K562 (cell line): Measurements from ENCODE around the gene SERPINE1. TPM values are rescaled to one million over a fixed set of nuclear protein-coding genes. Genes with fewer than 3 reads are reported as not detected.

Experiments
- CCNT2 ChIP-seq: IDR thresholded peaks from 2 replicates; pipeline ENCODE4 v1.6.1; 2011; ENCODE audit warnings: borderline replicate concordance, low read depth, mild to moderate bottlenecking, moderate library complexity, mixed read lengths, low read length; ENCODE audit not compliant: insufficient read length; ENCODE audit errors: extremely low read depth
- CREB1 ChIP-seq, 2 experiments: sonication (generic) in 1 of 2; formaldehyde crosslinking in 1 of 2; IDR thresholded peaks; 2 replicates each; pipeline versions ENCODE4 v1.6.1 to v1.8.0; 2012 to 2022; ENCODE audit warnings: inconsistent platforms in 1 of 2, mild to moderate bottlenecking in 1 of 2, missing genetic modification reagents in 1 of 2, moderate library complexity in 1 of 2
- CREBBP ChIP-seq: IDR thresholded peaks from one replicate; pipeline ENCODE4 v1.6.1; 2012; ENCODE audit warnings: low read depth, mild to moderate bottlenecking, control low read depth, inconsistent platforms, low read length
- L3MBTL2 ChIP-seq: fragments of 450-650 bp; IDR thresholded peaks from 2 replicates; pipeline ENCODE4 v1.6.1; 2016; ENCODE audit warnings: mild to moderate bottlenecking, moderate library complexity
- MTF1 ChIP-seq: fragments of 250-450 bp; sonication (Bioruptor Pico); IDR thresholded peaks from 2 replicates; pipeline ENCODE4 v1.9.0; 2021; ENCODE audit warnings: moderate library complexity, mild to moderate bottlenecking, inconsistent platforms, borderline replicate concordance
- MYC ChIP-seq, 2 experiments: fragments of 250-450 bp in 1 of 2; sonication (Bioruptor Pico) in 1 of 2; IDR thresholded peaks; 2 replicates each; pipeline versions ENCODE4 v1.5.1 to v1.6.1; 2012 to 2021; ENCODE audit warnings: low read depth in 2 of 2, borderline replicate concordance in 1 of 2, improper control_type of control experiment in 1 of 2, low read length in 1 of 2, mild to moderate bottlenecking in 1 of 2, moderate library complexity in 1 of 2
- NELFE ChIP-seq: IDR thresholded peaks from 2 replicates; pipeline ENCODE4 v1.6.1; 2011; ENCODE audit warnings: mild to moderate bottlenecking; ENCODE audit not compliant: insufficient read depth, insufficient read length
- RBBP5 ChIP-seq: fragments of 200-600 bp; sonication (generic); IDR thresholded peaks from 2 replicates; pipeline ENCODE4 v1.6.1; 2012; ENCODE audit warnings: borderline replicate concordance, mild to moderate bottlenecking, low read length, control low read depth, inconsistent platforms; ENCODE audit not compliant: insufficient read depth, poor library complexity, severe bottlenecking
- RBFOX2 ChIP-seq: fragments of 200-400 bp; formaldehyde crosslinking; IDR thresholded peaks from 2 replicates; pipeline ENCODE4 v1.6.1; 2017; ENCODE audit warnings: low read depth, mild to moderate bottlenecking, low read length, moderate library complexity
- SUPT5H ChIP-seq: fragments of 450-650 bp; IDR thresholded peaks from 2 replicates; pipeline ENCODE4 v1.6.1; 2016
- ZC3H8 ChIP-seq: fragments of 450-650 bp; IDR thresholded peaks from 2 replicates; pipeline ENCODE4 v1.6.1; 2017
- ZNF239 ChIP-seq: fragments of 250-450 bp; sonication (Bioruptor Pico); IDR thresholded peaks from 2 replicates; pipeline ENCODE4 v1.4.0; 2020; ENCODE audit warnings: mild to moderate bottlenecking
- ZNF695 ChIP-seq: fragments of 450-650 bp; formaldehyde crosslinking; IDR thresholded peaks from 2 replicates; pipeline ENCODE4 v1.4.0; 2020; ENCODE audit warnings: mild to moderate bottlenecking, moderate library complexity
- ZNF77 ChIP-seq: fragments of 250-450 bp; sonication (Bioruptor Pico); IDR thresholded peaks from 2 replicates; pipeline ENCODE4 v1.5.0; 2020
- polyA plus RNA-seq, 8 experiments: library from polyadenylated mRNA; depleted of rRNA in 4 of 8; stranded (reverse) in 5 of 8; unstranded in 3 of 8; fragments of >200 nt; fragmentation: Nextera tagmentation in 2 of 8; fragmentation: Illumina TruSeq in 1 of 8; extraction: Ambion mirVana in 2 of 8; extraction: Trizol in 1 of 8; gene quantifications; 2 replicates each; pipeline versions ENCODE4 v1.2.1 to v1.2.3, GENCODE V29; 2011 to 2014; ENCODE audit warnings: inconsistent platforms in 1 of 8, missing spikeins in 1 of 8
- total RNA-seq, 7 experiments: library from RNA; depleted of rRNA in 6 of 7; stranded (reverse); fragments of >200 nt in 6 of 7; fragmentation: Illumina TruSeq in 2 of 7; extraction: Trizol in 2 of 7; gene quantifications; 2 replicates each; pipeline versions ENCODE4 v1.2.1 to v1.2.3, GENCODE V29; 2011 to 2021; ENCODE audit warnings: low replicate concordance in 1 of 7
- TF ChIP-seq, protein P1 (sequence below): sonication (generic); formaldehyde crosslinking; IDR thresholded peaks from 2 replicates; pipeline ENCODE4 v1.5.0; 2020; ENCODE audit warnings: missing genetic modification reagents
- TF ChIP-seq, protein P2 (sequence below): fragments of 250-450 bp; sonication (Bioruptor Pico); IDR thresholded peaks from 2 replicates; pipeline ENCODE4 v1.8.0; 2021; ENCODE audit warnings: moderate library complexity, mild to moderate bottlenecking, inconsistent platforms
- TF ChIP-seq, protein P3 (sequence below): fragments of 450-650 bp; formaldehyde crosslinking; IDR thresholded peaks from 2 replicates; pipeline ENCODE4 v1.4.0; 2022; ENCODE audit warnings: missing genetic modification characterization
- TF ChIP-seq, protein P4 (sequence below): fragments of 250-450 bp; sonication (Bioruptor Pico); IDR thresholded peaks from 2 replicates; pipeline ENCODE4 v1.8.0; 2021; ENCODE audit warnings: mild to moderate bottlenecking, moderate library complexity
- TF ChIP-seq, protein P5 (sequence below), 2 experiments: fragments of 450-650 bp in 1 of 2; sonication (generic) in 1 of 2; formaldehyde crosslinking; conservative IDR thresholded peaks; 2 replicates each; pipeline versions ENCODE4 v1.4.0 to v1.8.1; 2020 to 2022; ENCODE audit warnings: mild to moderate bottlenecking in 1 of 2, missing genetic modification reagents in 1 of 2

Gene SERPINE1
- total and polyA plus RNA-seq, 9 of the 15 experiments (the other 6 are each of a cell fraction or from before 2014, with no cell fraction given): 0.22 to 4.8 (median 0.91) TPM

DNA sequence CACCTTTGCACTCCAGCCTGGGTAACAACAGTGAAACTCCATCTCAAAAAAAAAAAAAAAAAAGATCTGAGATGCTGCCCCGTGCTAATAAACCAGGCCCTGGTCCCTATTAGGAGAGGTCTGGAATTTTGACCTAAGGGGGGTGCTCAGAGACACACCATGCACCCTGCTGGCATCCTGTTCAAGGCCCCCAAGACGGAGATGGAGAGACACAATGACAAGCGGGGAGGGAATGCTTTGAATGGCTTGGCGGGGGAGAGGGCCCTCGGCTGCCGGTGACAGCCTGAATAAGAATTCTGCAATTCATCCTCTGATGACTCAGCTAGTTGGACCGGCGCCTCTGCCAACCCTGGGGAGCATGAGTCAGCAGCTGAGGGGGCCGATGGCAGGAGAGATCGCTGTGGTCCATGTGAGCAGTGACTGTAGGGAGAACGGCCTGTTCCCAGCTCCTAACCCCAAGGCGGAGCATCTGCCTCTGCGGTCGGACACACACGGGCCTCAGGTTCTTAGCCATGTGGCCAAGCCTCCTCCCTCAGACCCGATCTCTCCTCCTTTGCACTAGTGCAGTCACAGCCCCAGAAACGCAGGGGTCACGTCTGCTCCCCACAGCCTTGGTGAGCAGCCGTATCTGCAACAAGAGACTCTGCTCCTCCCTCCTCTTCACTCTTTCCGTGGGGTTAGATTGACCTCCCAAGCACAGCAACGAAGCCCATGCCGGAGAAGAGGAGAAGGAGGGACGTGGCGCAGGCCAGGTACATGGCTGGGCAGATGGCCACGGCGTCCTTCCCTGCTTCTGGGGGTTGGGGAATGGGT, 26.7 kb upstream of the SERPINE1 start (continued):
- TF ChIP-seq, protein P1, sequence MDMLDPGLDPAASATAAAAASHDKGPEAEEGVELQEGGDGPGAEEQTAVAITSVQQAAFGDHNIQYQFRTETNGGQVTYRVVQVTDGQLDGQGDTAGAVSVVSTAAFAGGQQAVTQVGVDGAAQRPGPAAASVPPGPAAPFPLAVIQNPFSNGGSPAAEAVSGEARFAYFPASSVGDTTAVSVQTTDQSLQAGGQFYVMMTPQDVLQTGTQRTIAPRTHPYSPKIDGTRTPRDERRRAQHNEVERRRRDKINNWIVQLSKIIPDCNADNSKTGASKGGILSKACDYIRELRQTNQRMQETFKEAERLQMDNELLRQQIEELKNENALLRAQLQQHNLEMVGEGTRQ (CRISPR knock-in tag): peak; percentile 41; the same call in 1 of the 2 replicates
- peak; percentile 60; the same call in 1 of the 2 replicates for TF ChIP-seq SUPT5H
- TF ChIP-seq ZNF239: no peak
- TF ChIP-seq, protein P2, sequence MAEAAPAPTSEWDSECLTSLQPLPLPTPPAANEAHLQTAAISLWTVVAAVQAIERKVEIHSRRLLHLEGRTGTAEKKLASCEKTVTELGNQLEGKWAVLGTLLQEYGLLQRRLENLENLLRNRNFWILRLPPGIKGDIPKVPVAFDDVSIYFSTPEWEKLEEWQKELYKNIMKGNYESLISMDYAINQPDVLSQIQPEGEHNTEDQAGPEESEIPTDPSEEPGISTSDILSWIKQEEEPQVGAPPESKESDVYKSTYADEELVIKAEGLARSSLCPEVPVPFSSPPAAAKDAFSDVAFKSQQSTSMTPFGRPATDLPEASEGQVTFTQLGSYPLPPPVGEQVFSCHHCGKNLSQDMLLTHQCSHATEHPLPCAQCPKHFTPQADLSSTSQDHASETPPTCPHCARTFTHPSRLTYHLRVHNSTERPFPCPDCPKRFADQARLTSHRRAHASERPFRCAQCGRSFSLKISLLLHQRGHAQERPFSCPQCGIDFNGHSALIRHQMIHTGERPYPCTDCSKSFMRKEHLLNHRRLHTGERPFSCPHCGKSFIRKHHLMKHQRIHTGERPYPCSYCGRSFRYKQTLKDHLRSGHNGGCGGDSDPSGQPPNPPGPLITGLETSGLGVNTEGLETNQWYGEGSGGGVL (CRISPR knock-in tag): no peak
- TF ChIP-seq RBFOX2: peak; percentile 82
- TF ChIP-seq L3MBTL2: peak; percentile 94
- TF ChIP-seq ZC3H8: no peak
- TF ChIP-seq, protein P3, sequence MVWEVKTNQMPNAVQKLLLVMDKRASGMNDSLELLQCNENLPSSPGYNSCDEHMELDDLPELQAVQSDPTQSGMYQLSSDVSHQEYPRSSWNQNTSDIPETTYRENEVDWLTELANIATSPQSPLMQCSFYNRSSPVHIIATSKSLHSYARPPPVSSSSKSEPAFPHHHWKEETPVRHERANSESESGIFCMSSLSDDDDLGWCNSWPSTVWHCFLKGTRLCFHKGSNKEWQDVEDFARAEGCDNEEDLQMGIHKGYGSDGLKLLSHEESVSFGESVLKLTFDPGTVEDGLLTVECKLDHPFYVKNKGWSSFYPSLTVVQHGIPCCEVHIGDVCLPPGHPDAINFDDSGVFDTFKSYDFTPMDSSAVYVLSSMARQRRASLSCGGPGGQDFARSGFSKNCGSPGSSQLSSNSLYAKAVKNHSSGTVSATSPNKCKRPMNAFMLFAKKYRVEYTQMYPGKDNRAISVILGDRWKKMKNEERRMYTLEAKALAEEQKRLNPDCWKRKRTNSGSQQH: peak; percentile 24; the same call in 1 of the 2 replicates
- TF ChIP-seq MYC (IDR thresholded peaks at IDR 0.05; ENCODE audit: low read depth, low read length): peak; percentile 94
- peak; percentile 90 for TF ChIP-seq MYC (CRISPR knock-in tag; IDR thresholded peaks at IDR 0.05; ENCODE audit: borderline replicate concordance, low read depth)
- peak; percentile 85 for TF ChIP-seq CCNT2
- TF ChIP-seq CREB1 (IDR thresholded peaks at IDR 0.05): 0 out of 2 replicates have a peak, but pooled peaks have one; percentile 20
- peak; percentile 54; the same call in 1 of the 2 replicates for TF ChIP-seq CREB1 (CRISPR knock-in tag; IDR thresholded peaks at IDR 0.05)
- 0 out of 2 replicates have a peak, but pooled peaks have one; percentile 37 for TF ChIP-seq MTF1 (CRISPR knock-in tag)
- TF ChIP-seq, protein P4, sequence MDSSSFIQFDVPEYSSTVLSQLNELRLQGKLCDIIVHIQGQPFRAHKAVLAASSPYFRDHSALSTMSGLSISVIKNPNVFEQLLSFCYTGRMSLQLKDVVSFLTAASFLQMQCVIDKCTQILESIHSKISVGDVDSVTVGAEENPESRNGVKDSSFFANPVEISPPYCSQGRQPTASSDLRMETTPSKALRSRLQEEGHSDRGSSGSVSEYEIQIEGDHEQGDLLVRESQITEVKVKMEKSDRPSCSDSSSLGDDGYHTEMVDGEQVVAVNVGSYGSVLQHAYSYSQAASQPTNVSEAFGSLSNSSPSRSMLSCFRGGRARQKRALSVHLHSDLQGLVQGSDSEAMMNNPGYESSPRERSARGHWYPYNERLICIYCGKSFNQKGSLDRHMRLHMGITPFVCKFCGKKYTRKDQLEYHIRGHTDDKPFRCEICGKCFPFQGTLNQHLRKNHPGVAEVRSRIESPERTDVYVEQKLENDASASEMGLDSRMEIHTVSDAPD (CRISPR knock-in tag): no peak
- TF ChIP-seq ZNF77 (CRISPR knock-in tag): 0 out of 2 replicates have a peak, but pooled peaks have one; percentile 30
- TF ChIP-seq NELFE: no peak
- TF ChIP-seq CREBBP: no peak
- TF ChIP-seq, protein P5, sequence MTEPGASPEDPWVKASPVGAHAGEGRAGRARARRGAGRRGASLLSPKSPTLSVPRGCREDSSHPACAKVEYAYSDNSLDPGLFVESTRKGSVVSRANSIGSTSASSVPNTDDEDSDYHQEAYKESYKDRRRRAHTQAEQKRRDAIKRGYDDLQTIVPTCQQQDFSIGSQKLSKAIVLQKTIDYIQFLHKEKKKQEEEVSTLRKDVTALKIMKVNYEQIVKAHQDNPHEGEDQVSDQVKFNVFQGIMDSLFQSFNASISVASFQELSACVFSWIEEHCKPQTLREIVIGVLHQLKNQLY (CRISPR knock-in tag; conservative IDR thresholded peaks at IDR 0.05): 0 out of 4 replicates have a peak, but pooled peaks of 1 of the 2 experiments have one; percentile 65
- TF ChIP-seq ZNF695 (CRISPR knock-in tag): peak; percentile 85; the same call in 1 of the 2 replicates
- peak; percentile 80 for TF ChIP-seq RBBP5
